VCaP (cell line): Measurements from ENCODE around the gene C18orf32.
"Not testable (repeated sequence)": the region's sequence is repeated elsewhere in the genome, so short reads cannot be mapped to it uniquely, and the experiment has no call there.

ENCODE experiments used
- H3K27ac ChIP-seq: fragments of 450-650 bp; 2 replicates; pipeline ENCODE4 v1.5.1; 2017
- CTCF ChIP-seq: fragments of 450-650 bp; conservative IDR thresholded peaks from 2 replicates; pipeline ENCODE4 v1.5.1; 2017; ENCODE audit warnings: mild to moderate bottlenecking, moderate library complexity

The C18orf32 gene

GRCh38 chr18:49460976-49461601 lies 25.9 kb downstream of the C18orf32 start:
- H3K27ac ChIP-seq: peak overlapping the region; percentile 81
- TF ChIP-seq CTCF: no peak

GRCh38 chr18:49459404-49460171 lies 27.4 kb downstream of the C18orf32 start:
- H3K27ac ChIP-seq: peak overlapping the region; percentile 81
- no peak for TF ChIP-seq CTCF

- no peak overlapping the region for H3K27ac ChIP-seq
- TF ChIP-seq CTCF: no peak
Measured at GRCh38 chr18:49457616-49458015, 29.4 kb downstream of the C18orf32 start.

GRCh38 chr18:49456794-49457193 lies 30.2 kb downstream of the C18orf32 start:
- H3K27ac ChIP-seq: no peak overlapping the region
- TF ChIP-seq CTCF: no peak

- H3K27ac ChIP-seq: not testable (repeated sequence)
Measured at GRCh38 chr18:49452534-49452933, 34.5 kb downstream of the C18orf32 start.

- peak; percentile 75 for TF ChIP-seq CTCF
- no peak overlapping the region for H3K27ac ChIP-seq
Measured at GRCh38 chr18:49447810-49448745, 39.0 kb downstream of the C18orf32 start.

- no peak for TF ChIP-seq CTCF
- no peak overlapping the region for H3K27ac ChIP-seq
Measured at GRCh38 chr18:49446481-49446880, 40.6 kb downstream of the C18orf32 start.
